GM21529 (cell line): ENCODE data around the gene FOSL1.
A peak's percentile ranks its signal among the peaks of the same experiment; 100 is the strongest.

Experiments
- ATAC-seq: cut with Tn5 transposase; IDR thresholded peaks from one replicate; pipeline ENCODE4 v1.9.1; 2021; ENCODE audit not compliant: unreplicated experiment

FOSL1 gene

GRCh38 chr11:65919573-65920371 lies 19.6 kb upstream of the FOSL1 start:
- peak; percentile 43 for ATAC-seq

DNA sequence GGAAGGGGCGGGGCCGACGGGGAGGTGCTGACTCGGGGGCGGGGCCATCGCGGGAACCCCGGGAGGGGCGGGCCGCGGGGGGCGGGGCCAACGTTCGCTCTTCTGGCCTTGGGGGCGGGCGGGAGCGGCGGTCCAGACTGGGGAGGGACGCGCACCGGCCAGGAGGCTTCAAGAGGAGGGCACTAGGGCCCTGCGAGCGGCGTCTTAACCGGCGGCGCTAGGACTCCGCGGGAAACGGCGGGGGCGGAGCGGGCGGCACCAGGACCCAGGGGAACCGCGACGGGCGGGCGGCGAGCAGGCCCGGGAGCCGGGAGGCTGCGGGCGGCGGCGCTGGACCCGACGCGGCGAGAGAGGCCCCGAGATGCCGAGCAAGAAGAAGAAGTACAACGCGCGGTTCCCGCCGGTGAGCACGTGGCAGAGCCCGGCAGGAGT lies 19.0 kb upstream of the FOSL1 start, which contains the start of gene DRAP1:
TSS of gene DRAP1 (plus strand) at position 286 of the 432 bp plus-strand sequence. CDS start at position 362, 76 bp downstream.
- ATAC-seq = peak; percentile 83

DNA sequence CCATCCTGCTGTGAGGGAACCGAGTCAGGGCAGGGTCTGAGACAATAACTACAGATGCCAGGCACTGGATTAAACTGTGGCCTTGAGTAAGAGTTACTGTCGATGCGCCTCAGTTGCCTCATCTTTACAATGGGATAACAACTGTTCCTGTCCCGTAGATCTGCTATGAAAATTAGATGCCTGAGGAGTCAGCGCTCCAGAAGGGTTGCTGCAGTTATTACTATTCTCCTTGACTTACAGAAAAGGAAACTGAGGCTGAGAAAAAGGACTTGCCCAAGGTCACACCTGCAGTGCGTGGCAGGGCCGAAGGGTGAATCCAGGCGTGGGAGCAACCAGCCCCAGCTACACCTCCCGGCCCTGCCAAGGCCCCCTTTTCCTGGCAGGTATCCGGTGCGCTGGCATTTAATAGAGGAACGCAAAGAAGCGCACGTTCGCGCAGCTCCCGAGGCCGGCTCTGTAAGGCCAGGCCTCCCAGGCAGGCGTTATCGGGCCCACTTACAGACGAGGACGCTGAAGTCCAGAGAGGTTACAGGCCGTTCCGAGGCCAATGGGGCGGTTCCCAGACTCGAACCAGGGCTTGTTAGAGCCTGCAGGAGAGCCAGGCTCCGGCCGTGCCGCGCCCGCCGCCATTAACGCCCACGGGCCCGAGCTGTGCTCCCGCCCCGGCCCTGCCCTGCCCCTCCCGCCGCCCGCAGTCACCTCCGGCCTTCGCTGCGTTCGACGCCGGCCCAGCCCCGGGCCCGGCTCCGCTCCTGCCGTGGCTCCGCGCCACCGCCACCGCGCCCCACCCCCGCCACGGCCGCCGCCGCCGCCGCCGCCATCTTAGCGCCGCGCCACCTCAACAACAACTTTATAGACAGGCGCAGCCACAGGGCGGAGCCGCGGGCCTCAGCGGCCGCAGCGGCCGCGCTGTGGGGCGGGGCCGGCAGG lies 18.3 kb upstream of the FOSL1 start, which contains the start of gene C11orf68:
TSS of gene C11orf68 (minus strand) at position 852 of the 930 bp plus-strand sequence. CDS start at position 821, 31 bp downstream.
- peak; percentile 57 for ATAC-seq

GRCh38 chr11:65917434-65918210 lies 17.4 kb upstream of the FOSL1 start:
- ATAC-seq = no peak

- ATAC-seq = no peak
Measured at GRCh38 chr11:65917077-65917433, 16.9 kb upstream of the FOSL1 start.

GRCh38 chr11:65916391-65916790 lies 16.2 kb upstream of the FOSL1 start:
- ATAC-seq = no peak

DNA sequence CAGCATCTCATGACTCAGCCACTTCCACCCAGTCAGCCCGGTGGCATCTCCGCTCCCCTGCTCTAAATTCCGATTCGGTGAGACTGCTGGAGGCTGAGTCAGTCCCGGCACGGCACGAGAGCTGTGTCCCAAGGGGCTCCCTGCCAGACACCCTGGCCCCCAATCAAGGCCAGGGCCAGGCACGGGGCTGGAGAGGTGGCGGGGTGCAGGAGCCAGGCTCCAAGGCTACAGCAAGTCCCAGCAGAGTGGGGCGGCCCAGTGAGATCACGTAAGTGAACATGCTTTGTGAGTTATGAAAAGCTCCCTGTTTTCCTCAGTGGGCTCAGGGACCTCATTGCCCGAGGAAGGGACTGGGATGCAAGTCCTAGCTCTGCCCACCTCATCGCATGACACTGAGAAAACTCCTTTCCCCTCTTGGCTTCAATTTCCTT lies 15.6 kb upstream of the FOSL1 start:
- ATAC-seq = no peak

GRCh38 chr11:65915101-65915820 lies 15.1 kb upstream of the FOSL1 start:
- no peak for ATAC-seq

GRCh38 chr11:65912845-65913244 lies 12.7 kb upstream of the FOSL1 start:
- no peak for ATAC-seq

DNA sequence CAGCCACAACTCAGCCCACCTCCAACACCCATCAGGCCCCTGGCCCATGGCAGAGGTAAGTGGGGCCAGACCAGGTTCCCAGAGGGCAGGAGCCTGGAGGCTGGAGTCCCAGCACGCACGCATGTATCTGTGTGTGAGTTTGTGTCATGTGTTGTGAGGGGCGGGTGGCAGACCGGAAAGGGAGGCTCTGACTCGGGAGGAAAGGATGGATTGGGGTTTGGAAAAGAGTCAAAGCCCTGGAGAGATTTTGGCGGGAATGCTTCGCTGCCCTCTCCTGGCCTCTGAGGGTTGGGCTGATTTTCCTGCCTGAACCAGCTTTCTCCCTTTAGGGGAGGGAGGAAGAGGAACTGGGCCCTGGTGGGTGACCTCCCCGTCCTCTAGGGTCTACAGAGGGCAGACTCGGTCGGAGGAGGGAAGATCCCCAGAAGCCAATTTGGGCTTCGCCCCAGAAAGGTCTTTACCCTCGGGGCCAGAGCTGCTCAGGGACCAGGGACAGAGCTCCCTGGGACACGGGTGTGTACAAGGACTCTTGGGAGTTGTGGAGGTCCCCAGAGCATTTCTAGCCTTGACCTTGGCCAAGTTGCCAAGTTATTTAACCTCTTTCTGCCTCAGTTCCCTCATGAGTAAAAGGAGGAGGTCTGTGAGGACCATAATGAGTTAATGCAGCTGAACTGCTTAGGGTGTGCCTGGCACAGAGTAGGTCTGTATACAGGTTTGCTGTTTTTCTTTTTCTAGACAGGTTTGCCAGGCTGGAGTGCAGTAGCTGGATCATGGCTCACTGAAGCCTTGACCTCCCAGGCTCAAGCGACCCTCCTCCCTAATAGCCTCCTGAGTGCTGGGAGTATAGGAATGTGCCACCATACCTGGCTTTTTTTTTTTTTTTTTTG lies 11.7 kb upstream of the FOSL1 start:
- no peak for ATAC-seq

DNA sequence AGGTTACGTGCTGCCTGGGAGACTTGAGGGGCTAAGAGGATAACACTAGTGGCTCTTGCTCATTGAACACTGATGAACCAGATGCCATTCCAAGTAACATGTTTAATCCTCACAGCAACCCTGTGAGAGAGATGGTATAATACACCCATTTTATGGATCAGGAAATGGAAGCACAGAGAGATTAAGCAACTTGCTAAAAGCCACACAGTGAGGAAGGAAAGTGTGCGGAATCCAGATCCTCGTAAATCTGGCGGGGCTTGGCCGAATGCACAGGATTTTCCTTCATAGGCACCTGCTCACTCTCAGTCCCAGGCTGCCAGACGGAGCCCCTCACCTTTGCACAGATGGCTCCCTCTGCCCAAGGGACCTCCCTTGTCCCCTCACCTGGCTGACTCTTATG lies 7.7 kb upstream of the FOSL1 start:
- ATAC-seq = no peak

- ATAC-seq = no peak
Measured at GRCh38 chr11:65906602-65907001, 6.4 kb upstream of the FOSL1 start.

GRCh38 chr11:65903715-65904114 lies 3.5 kb upstream of the FOSL1 start:
- no peak for ATAC-seq

DNA sequence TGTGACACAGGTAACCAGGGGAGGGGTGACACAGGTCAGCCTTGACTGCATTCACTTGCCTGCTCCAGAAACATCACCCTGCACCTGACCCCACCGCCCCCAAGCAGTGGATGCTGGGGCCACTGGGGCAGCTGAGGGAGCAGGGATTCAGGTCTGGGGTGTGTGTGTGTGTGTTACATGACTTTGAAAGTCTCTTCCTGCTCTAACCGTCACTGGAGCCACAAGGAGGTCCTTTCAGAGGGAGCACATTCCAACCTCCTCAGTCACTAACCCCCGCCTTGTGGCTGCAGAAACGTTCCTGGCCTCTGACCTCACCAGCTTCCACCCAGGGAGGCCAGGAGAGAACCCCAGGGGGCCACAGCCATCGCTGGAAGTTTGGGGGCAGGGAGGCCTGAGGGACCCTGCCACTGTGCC lies 2.9 kb upstream of the FOSL1 start:
- no peak for ATAC-seq

DNA sequence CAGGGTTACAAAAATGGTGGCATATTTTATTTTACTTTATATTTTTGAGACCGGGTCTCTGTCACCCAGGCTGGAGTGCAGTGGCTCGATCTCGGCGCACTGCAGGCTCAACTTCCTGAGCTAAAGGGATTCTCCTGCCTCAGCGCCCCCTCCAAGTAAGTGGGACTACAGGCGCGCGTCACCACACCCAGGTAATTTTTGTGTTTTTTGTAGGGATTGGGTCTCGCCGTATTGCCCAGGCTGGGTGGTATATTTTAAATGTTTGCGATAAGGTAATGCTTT lies 652 bp upstream of the FOSL1 start:
- ATAC-seq = no peak

GRCh38 chr11:65899356-65900124 lies 648 bp downstream of the FOSL1 start:
- no peak for ATAC-seq

DNA sequence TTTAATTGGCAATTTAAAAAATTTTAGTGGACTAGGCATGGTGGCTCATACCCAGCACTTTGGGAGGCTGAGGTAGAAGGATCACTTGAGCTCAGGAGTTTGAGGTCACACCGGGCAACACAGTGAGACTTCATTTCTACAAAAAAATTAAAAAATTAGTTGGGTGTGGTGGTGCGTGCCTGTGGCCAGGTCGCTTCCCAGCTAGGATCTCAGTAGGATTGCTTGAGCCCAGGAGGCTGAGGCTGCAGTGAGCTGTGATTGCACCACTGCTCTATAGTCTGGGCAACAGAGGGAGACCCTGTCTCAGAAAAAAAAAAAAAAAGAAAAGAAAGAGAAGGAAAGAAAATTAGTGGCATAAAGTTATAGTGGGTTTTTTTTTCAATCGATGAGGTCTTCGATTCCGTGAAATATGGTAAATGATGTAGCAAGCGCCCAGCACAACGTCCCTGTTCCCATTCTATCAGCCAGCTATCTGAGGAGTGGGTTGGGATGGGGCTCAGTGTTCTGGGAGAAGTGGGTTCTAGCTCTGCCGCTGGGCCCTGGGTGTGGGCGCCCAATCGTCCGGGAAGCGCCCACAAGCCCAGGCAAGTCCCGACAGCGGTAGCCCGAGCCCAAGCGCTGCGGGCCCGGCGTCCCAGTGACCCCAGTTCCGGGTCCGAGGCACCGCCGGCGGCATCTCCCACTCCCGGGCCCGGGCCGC lies 1.4 kb downstream of the FOSL1 start:
- ATAC-seq = no peak

- ATAC-seq = no peak
Measured at GRCh38 chr11:65897020-65897471, 3.1 kb downstream of the FOSL1 start.
